ENCODE results near the gene ACP2. TPM values are rescaled to one million over a fixed set of nuclear protein-coding genes. Genes with fewer than 3 reads are reported as not detected.
A peak's percentile ranks its signal among the peaks of the same experiment; 100 is the strongest.

Gene ACP2
- total RNA-seq, 1 experiment from 2014 or later = 18.7 TPM

DNA sequence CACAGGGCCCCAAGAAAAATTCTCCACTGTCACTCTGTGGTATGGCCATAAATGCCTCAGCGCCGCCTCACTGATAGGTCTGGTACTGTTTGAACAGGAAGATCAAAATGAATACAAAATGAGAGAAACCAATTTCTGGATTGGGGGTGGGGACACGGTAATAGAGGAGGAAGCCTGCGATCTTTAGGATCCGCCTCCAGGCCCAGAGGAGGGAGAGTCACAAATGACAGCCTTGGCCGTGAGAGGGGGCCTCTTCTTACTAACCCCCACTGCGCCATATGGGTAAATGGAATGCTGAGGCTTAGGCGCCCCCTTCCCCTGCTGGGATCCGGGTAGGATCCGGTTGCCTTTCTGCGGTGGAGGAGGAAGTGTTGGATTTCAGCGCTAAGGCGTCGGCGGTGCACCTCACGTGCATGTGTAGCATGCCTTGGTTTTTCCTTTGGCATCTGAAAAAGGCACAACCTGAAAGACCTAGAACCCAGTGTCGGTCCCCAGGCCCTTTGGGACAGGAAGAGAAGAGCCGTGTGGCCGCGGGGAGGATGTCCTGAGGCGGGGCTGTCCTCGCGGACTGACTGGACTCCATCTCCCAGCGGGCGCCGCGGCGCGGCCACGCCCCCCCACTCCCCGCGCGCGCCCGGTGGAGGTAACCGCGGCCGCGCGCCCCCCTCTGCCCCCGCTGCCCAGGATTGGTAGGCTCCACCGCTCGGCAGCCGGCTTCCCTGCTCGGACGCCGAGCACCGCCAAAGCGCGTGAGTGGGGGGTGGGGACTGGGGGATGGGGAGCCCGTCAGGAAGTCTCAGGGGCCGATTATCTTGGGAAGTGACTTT, 20.6 kb upstream of the ACP2 start (continued):
- TF ChIP-seq RORB (CRISPR knock-in tag; IDR thresholded peaks at IDR 0.05) (no peak), FOXP1 (CRISPR knock-in tag; IDR thresholded peaks at IDR 0.05; ENCODE audit: borderline replicate concordance) (no peak), ETV6 (CRISPR knock-in tag; IDR thresholded peaks at IDR 0.05) (0 out of 2 replicates have a peak, but pooled peaks have one; percentile 66), CREB1 (CRISPR knock-in tag; IDR thresholded peaks at IDR 0.05) (peak; percentile 51; the same call in 1 of the 2 replicates), ZNF423 (CRISPR knock-in tag; IDR thresholded peaks at IDR 0.05) (no peak; the same call in 1 of the 2 replicates), ZNF219 (CRISPR knock-in tag; IDR thresholded peaks at IDR 0.05; ENCODE audit: borderline replicate concordance) (no peak), JUN (CRISPR knock-in tag; IDR thresholded peaks at IDR 0.05) (no peak), ZNF263 (CRISPR knock-in tag; IDR thresholded peaks at IDR 0.05; ENCODE audit: low read depth) (no peak), CBFB (CRISPR knock-in tag; IDR thresholded peaks at IDR 0.05; ENCODE audit: low read depth) (no peak), FOXJ3 (CRISPR knock-in tag; IDR thresholded peaks at IDR 0.05; ENCODE audit: borderline replicate concordance) (no peak), PRRX2 (CRISPR knock-in tag; IDR thresholded peaks at IDR 0.05) (no peak), RELA (CRISPR knock-in tag; IDR thresholded peaks at IDR 0.05; ENCODE audit: borderline replicate concordance) (no peak), TCF7 (CRISPR knock-in tag; IDR thresholded peaks at IDR 0.05; ENCODE audit: low read depth) (no peak), SP1 (CRISPR knock-in tag; conservative IDR thresholded peaks at IDR 0.05) (peak; percentile 55), SOX15 (CRISPR knock-in tag; IDR thresholded peaks at IDR 0.05) (no peak), NR3C1 (CRISPR knock-in tag; conservative IDR thresholded peaks at IDR 0.05; ENCODE audit: low read depth) (no peak), ATF1 (CRISPR knock-in tag; IDR thresholded peaks at IDR 0.05) (no peak), FOXK1 (CRISPR knock-in tag; IDR thresholded peaks at IDR 0.05) (peak; percentile 60; the same call in 1 of the 2 replicates)
- TF ChIP-seq, protein P1, sequence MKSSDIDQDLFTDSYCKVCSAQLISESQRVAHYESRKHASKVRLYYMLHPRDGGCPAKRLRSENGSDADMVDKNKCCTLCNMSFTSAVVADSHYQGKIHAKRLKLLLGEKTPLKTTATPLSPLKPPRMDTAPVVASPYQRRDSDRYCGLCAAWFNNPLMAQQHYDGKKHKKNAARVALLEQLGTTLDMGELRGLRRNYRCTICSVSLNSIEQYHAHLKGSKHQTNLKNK (CRISPR knock-in tag; IDR thresholded peaks at IDR 0.05) = no peak
- TF ChIP-seq, protein P2, sequence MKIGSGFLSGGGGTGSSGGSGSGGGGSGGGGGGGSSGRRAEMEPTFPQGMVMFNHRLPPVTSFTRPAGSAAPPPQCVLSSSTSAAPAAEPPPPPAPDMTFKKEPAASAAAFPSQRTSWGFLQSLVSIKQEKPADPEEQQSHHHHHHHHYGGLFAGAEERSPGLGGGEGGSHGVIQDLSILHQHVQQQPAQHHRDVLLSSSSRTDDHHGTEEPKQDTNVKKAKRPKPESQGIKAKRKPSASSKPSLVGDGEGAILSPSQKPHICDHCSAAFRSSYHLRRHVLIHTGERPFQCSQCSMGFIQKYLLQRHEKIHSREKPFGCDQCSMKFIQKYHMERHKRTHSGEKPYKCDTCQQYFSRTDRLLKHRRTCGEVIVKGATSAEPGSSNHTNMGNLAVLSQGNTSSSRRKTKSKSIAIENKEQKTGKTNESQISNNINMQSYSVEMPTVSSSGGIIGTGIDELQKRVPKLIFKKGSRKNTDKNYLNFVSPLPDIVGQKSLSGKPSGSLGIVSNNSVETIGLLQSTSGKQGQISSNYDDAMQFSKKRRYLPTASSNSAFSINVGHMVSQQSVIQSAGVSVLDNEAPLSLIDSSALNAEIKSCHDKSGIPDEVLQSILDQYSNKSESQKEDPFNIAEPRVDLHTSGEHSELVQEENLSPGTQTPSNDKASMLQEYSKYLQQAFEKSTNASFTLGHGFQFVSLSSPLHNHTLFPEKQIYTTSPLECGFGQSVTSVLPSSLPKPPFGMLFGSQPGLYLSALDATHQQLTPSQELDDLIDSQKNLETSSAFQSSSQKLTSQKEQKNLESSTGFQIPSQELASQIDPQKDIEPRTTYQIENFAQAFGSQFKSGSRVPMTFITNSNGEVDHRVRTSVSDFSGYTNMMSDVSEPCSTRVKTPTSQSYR (CRISPR knock-in tag; IDR thresholded peaks at IDR 0.05) = no peak
- TF ChIP-seq, protein P3, sequence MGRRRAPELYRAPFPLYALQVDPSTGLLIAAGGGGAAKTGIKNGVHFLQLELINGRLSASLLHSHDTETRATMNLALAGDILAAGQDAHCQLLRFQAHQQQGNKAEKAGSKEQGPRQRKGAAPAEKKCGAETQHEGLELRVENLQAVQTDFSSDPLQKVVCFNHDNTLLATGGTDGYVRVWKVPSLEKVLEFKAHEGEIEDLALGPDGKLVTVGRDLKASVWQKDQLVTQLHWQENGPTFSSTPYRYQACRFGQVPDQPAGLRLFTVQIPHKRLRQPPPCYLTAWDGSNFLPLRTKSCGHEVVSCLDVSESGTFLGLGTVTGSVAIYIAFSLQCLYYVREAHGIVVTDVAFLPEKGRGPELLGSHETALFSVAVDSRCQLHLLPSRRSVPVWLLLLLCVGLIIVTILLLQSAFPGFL (CRISPR knock-in tag; IDR thresholded peaks at IDR 0.05; ENCODE audit: borderline replicate concordance) = no peak
- TF ChIP-seq, protein P4, sequence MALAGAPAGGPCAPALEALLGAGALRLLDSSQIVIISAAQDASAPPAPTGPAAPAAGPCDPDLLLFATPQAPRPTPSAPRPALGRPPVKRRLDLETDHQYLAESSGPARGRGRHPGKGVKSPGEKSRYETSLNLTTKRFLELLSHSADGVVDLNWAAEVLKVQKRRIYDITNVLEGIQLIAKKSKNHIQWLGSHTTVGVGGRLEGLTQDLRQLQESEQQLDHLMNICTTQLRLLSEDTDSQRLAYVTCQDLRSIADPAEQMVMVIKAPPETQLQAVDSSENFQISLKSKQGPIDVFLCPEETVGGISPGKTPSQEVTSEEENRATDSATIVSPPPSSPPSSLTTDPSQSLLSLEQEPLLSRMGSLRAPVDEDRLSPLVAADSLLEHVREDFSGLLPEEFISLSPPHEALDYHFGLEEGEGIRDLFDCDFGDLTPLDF (CRISPR knock-in tag; IDR thresholded peaks at IDR 0.05) = 0 out of 2 replicates have a peak, but pooled peaks have one; percentile 48
- TF ChIP-seq, protein P5, sequence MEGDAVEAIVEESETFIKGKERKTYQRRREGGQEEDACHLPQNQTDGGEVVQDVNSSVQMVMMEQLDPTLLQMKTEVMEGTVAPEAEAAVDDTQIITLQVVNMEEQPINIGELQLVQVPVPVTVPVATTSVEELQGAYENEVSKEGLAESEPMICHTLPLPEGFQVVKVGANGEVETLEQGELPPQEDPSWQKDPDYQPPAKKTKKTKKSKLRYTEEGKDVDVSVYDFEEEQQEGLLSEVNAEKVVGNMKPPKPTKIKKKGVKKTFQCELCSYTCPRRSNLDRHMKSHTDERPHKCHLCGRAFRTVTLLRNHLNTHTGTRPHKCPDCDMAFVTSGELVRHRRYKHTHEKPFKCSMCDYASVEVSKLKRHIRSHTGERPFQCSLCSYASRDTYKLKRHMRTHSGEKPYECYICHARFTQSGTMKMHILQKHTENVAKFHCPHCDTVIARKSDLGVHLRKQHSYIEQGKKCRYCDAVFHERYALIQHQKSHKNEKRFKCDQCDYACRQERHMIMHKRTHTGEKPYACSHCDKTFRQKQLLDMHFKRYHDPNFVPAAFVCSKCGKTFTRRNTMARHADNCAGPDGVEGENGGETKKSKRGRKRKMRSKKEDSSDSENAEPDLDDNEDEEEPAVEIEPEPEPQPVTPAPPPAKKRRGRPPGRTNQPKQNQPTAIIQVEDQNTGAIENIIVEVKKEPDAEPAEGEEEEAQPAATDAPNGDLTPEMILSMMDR (IDR thresholded peaks at IDR 0.05) = no peak
- TF ChIP-seq, protein P6, sequence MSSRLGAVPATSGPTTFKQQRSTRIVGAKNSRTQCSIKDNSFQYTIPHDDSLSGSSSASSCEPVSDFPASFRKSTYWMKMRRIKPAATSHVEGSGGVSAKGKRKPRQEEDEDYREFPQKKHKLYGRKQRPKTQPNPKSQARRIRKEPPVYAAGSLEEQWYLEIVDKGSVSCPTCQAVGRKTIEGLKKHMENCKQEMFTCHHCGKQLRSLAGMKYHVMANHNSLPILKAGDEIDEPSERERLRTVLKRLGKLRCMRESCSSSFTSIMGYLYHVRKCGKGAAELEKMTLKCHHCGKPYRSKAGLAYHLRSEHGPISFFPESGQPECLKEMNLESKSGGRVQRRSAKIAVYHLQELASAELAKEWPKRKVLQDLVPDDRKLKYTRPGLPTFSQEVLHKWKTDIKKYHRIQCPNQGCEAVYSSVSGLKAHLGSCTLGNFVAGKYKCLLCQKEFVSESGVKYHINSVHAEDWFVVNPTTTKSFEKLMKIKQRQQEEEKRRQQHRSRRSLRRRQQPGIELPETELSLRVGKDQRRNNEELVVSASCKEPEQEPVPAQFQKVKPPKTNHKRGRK (CRISPR knock-in tag; IDR thresholded peaks at IDR 0.05; ENCODE audit: borderline replicate concordance) = no peak
- TF ChIP-seq, protein P7, sequence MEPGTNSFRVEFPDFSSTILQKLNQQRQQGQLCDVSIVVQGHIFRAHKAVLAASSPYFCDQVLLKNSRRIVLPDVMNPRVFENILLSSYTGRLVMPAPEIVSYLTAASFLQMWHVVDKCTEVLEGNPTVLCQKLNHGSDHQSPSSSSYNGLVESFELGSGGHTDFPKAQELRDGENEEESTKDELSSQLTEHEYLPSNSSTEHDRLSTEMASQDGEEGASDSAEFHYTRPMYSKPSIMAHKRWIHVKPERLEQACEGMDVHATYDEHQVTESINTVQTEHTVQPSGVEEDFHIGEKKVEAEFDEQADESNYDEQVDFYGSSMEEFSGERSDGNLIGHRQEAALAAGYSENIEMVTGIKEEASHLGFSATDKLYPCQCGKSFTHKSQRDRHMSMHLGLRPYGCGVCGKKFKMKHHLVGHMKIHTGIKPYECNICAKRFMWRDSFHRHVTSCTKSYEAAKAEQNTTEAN (CRISPR knock-in tag; IDR thresholded peaks at IDR 0.05) = no peak
